Ishikawa (cell line): ENCODE results near the gene EVI5L.

ENCODE experiments used
- CEBPB ChIP-seq: IDR thresholded peaks from 2 replicates; pipeline ENCODE4 v1.6.1; 2012
- CREB1 ChIP-seq: IDR thresholded peaks from 2 replicates; pipeline ENCODE4 v1.6.1; 2012; ENCODE audit warnings: low read depth
- EGR1 ChIP-seq: IDR thresholded peaks from 2 replicates; pipeline ENCODE4 v1.6.1; 2012
- EP300 ChIP-seq: IDR thresholded peaks from 2 replicates; pipeline ENCODE4 v1.6.1; 2012; ENCODE audit warnings: borderline replicate concordance
- FOXM1 ChIP-seq: IDR thresholded peaks from 2 replicates; pipeline ENCODE4 v1.6.1; 2012; ENCODE audit warnings: low read depth, borderline replicate concordance
- MAX ChIP-seq: IDR thresholded peaks from 2 replicates; pipeline ENCODE4 v1.6.1; 2012
- NFIC ChIP-seq: IDR thresholded peaks from 2 replicates; pipeline ENCODE4 v1.6.1; 2012
- RAD21 ChIP-seq: IDR thresholded peaks from 2 replicates; pipeline ENCODE4 v1.6.1; 2012; ENCODE audit warnings: low read depth
- REST ChIP-seq: IDR thresholded peaks from 2 replicates; pipeline ENCODE4 v1.6.1; 2012; ENCODE audit warnings: low read depth, mild to moderate bottlenecking
- TAF1 ChIP-seq: IDR thresholded peaks from 2 replicates; pipeline ENCODE4 v1.6.1; 2012; ENCODE audit warnings: low read depth, mild to moderate bottlenecking
- TCF12 ChIP-seq: IDR thresholded peaks from 2 replicates; pipeline ENCODE4 v1.6.1; 2012; ENCODE audit warnings: low read depth
- TEAD4 ChIP-seq: IDR thresholded peaks from 2 replicates; pipeline ENCODE4 v1.6.1; 2012
- USF1 ChIP-seq: IDR thresholded peaks from 2 replicates; pipeline ENCODE4 v1.6.1; 2012
- YY1 ChIP-seq: IDR thresholded peaks from 2 replicates; pipeline ENCODE4 v1.6.1; 2012; ENCODE audit warnings: low read depth
- ZBTB7A ChIP-seq: IDR thresholded peaks from 2 replicates; pipeline ENCODE4 v1.6.1; 2012; ENCODE audit warnings: low read depth

Gene EVI5L

GRCh38 chr19:7829561-7830271, at the start of gene EVI5L:
Gene EVI5L, plus strand, starts transcription at chr19:7830218. Its CDS starts 16,325 bp downstream, at chr19:7846543.
- TF ChIP-seq EGR1 = 0 out of 2 replicates have a peak, but pooled peaks have one; percentile 56
- 0 out of 2 replicates have a peak, but pooled peaks have one; percentile 27 for TF ChIP-seq MAX
- no peak for TF ChIP-seq REST
- peak; percentile 25; the same call in 1 of the 2 replicates for TF ChIP-seq NFIC
- no peak for TF ChIP-seq CEBPB
- TF ChIP-seq CREB1 = peak; percentile 87
- TF ChIP-seq TAF1 = no peak
- no peak for TF ChIP-seq TEAD4
- TF ChIP-seq EP300 = 0 out of 2 replicates have a peak, but pooled peaks have one; percentile 12
- TF ChIP-seq TCF12 = peak; percentile 27; the same call in 1 of the 2 replicates
- TF ChIP-seq USF1 = no peak
- no peak for TF ChIP-seq FOXM1
- TF ChIP-seq RAD21 = no peak
- TF ChIP-seq YY1 = peak; percentile 79
- no peak for TF ChIP-seq ZBTB7A

- TF ChIP-seq ZBTB7A = no peak
- TF ChIP-seq EP300 = no peak
- no peak for TF ChIP-seq EGR1
- TF ChIP-seq FOXM1 = no peak
- no peak for TF ChIP-seq CEBPB
- TF ChIP-seq TEAD4 = no peak
- TF ChIP-seq TAF1 = no peak
- no peak for TF ChIP-seq USF1
- no peak for TF ChIP-seq YY1
- TF ChIP-seq MAX = no peak
- TF ChIP-seq CREB1 = no peak
Observed at GRCh38 chr19:7781157-7781556, 48.9 kb upstream of the EVI5L start.

GRCh38 chr19:7783991-7784423, 46.0 kb upstream of the EVI5L start:
- no peak for TF ChIP-seq CREB1
- peak; percentile 79 for TF ChIP-seq REST
- no peak for TF ChIP-seq RAD21
- TF ChIP-seq FOXM1 = no peak
- TF ChIP-seq CEBPB = peak; percentile 94
- no peak for TF ChIP-seq YY1
- no peak for TF ChIP-seq TCF12
- no peak for TF ChIP-seq EGR1

GRCh38 chr19:7784856-7785255, 45.2 kb upstream of the EVI5L start:
- TF ChIP-seq ZBTB7A (no peak), CREB1 (no peak), FOXM1 (no peak), REST (no peak), USF1 (no peak), EP300 (no peak), MAX (no peak), TCF12 (no peak), NFIC (no peak), CEBPB (no peak), RAD21 (no peak), EGR1 (no peak)
